ENCODE results near the gene METTL26.

Gene METTL26

DNA sequence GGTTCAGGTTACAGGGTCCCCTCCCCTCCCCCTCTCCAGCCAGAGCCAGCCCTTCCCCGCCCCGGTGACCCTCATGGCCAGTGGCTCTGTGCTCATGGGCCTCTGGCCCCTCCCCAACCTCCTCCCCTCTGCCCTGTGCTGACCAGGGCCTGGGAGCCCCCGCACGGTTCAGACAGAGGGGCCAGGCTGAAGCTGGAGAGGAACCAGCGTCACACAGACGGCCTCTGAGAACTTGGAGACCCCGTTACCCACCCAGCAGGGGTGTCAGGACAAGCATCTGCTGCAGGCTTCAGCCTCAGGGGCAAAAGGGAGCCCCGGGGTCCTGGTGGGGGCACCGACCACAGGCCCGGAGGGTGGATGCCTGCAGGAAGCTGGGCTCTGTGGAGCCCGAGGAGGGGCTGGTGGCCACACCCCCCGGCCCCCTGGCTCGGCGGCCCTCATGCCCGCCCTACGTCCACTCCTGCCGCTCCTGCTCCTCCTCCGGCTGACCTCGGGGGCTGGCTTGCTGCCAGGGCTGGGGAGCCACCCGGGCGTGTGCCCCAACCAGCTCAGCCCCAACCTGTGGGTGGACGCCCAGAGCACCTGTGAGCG lies 5.2 kb downstream of the METTL26 start, which contains the start of gene WFIKKN1:
Gene WFIKKN1, plus strand, starts transcription at position 171 of the 591 bp plus-strand sequence. Its CDS starts 269 bp downstream, at position 440.
- H3K4me3 ChIP-seq (replicated peaks; ENCODE audit: low read depth, low read length), result no peak within 1 kb of the TSS
- DNase-seq (ENCODE audit: extremely low read depth, low read depth), result no peak
- TF ChIP-seq, protein P1, sequence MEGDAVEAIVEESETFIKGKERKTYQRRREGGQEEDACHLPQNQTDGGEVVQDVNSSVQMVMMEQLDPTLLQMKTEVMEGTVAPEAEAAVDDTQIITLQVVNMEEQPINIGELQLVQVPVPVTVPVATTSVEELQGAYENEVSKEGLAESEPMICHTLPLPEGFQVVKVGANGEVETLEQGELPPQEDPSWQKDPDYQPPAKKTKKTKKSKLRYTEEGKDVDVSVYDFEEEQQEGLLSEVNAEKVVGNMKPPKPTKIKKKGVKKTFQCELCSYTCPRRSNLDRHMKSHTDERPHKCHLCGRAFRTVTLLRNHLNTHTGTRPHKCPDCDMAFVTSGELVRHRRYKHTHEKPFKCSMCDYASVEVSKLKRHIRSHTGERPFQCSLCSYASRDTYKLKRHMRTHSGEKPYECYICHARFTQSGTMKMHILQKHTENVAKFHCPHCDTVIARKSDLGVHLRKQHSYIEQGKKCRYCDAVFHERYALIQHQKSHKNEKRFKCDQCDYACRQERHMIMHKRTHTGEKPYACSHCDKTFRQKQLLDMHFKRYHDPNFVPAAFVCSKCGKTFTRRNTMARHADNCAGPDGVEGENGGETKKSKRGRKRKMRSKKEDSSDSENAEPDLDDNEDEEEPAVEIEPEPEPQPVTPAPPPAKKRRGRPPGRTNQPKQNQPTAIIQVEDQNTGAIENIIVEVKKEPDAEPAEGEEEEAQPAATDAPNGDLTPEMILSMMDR (IDR thresholded peaks at IDR 0.05; ENCODE audit: low read depth, low read length, missing control alignments), result no peak

DNA sequence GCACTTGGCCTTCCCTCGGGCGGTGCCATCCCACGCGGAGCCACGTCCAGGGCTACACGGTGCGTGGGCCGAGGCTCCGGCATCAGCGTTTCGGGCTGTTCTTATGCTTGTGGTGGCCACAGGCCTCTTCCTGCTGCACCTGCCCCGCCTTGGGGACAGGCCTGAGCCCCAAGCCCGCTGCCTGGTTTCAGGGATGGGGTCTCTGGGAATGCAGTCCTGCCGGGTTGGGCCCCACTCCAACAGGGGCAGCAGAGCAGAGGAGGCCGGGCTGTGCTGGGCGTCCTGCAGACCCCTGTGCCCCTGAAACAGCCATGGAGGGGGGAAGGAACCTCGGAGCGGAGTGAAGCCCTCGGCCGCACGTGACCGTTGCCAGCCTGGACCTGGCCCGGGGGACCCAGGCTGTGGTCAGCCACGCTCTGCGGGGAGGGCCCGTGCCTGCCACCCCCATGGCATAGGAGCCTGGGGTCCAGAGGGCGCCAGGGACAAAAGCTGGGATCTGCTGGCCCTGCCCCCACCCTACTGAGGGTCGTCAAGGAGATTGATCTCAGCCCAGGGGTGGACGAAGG lies 5.8 kb downstream of the METTL26 start:
- no peak overlapping the region for H3K4me3 ChIP-seq (replicated peaks; ENCODE audit: low read depth, low read length)
- TF ChIP-seq, protein P1 (IDR thresholded peaks at IDR 0.05; ENCODE audit: low read depth, low read length, missing control alignments), result no peak
- DNase-seq (ENCODE audit: extremely low read depth, low read depth), result no peak

DNA sequence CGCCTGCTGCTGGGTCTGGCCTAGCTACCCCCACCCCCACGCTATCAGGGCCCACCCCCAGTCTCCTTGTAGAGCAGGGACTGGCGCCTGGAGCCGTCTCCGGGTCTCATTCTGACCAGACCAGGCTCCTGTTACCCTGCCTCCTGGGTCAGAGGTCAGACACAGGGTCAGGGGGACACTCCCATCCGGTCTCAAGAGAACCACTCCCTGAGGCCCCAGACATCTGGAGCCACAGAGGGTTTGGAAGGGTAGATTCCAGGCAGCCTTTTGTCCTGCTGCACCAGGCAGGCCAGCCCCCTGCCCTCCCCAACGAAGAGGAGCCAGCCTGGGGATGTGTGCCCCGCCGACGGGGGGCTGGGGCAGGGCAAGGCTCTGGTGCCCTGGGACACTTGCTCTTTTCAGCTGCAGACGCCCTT lies 6.3 kb downstream of the METTL26 start:
- no peak for DNase-seq (ENCODE audit: extremely low read depth, low read depth)
- H3K4me3 ChIP-seq (replicated peaks; ENCODE audit: low read depth, low read length), result no peak overlapping the region
- TF ChIP-seq, protein P1 (IDR thresholded peaks at IDR 0.05; ENCODE audit: low read depth, low read length, missing control alignments), result no peak

DNA sequence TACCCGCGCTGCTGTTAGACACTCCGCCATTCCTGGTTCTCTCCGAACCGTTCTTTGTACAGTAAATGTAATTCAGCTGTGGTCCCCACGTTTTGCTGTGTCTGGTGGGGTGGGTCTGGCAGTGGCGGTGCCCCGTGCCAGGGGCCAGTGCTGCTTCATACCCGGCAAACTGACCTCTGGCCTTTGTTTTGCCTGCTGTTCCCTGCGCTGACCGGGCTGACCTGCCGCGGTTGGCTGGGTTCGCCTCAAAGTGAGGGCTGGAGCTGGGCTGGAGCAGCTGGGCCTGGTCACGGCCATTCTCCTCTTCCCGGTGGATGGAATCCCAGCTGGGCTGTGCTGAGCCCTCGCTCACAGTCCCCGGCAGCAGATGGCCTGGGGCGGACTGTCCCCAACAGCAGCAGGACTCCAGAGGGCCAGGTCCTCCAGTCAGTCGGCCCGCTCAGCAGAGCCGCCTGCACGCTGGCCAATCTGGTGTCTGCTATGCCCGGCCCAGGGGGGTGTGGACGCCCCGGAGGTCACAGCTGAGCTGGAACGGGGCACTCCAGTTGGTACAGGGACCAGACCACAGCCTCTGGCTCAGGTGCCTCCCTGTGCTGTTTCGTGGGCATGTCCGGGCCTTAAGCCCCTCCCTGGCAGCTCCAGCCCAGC lies 6.8 kb downstream of the METTL26 start:
- no peak for DNase-seq (ENCODE audit: extremely low read depth, low read depth)
- TF ChIP-seq, protein P1 (IDR thresholded peaks at IDR 0.05; ENCODE audit: low read depth, low read length, missing control alignments), result no peak
- no peak overlapping the region for H3K4me3 ChIP-seq (replicated peaks; ENCODE audit: low read depth, low read length)

DNA sequence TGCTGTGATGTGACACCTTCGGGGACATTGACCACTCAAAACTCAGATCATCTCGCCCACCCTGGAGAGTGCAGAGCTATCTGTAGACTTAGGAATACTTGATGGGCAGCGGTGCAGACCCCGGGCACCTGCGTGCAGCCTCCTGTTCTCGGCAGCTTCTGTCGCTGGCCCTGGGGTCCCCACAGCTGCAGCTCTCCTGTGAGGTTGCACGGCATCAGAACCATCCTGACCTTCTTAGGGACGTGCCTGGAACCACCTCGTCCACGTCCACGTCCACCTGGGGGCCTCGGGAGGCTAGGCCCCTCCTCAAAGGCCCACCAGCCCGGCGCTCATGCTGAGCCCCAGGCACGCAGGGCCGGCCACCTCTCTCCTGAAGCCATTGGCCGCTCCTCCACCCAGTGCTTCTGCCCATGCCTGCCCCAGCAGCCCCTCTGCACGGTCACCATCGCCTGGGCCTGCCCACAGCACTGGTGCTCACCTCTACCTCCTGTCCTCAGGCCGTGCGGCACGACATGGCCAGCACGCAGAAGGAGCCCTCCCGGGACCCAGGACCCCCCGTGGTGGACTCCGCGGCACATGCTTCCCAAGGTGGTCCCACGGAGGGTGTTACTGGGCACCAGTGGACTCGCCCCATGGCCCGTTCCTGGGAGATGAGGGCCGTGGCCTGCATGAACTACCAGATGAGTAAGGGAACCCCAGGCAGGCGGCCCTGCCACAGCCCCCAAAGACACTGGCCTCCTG lies 7.6 kb downstream of the METTL26 start:
- no peak overlapping the region for H3K4me3 ChIP-seq (replicated peaks; ENCODE audit: low read depth, low read length)
- DNase-seq (ENCODE audit: extremely low read depth, low read depth), result no peak
- TF ChIP-seq, protein P1 (IDR thresholded peaks at IDR 0.05; ENCODE audit: low read depth, low read length, missing control alignments), result no peak

DNA sequence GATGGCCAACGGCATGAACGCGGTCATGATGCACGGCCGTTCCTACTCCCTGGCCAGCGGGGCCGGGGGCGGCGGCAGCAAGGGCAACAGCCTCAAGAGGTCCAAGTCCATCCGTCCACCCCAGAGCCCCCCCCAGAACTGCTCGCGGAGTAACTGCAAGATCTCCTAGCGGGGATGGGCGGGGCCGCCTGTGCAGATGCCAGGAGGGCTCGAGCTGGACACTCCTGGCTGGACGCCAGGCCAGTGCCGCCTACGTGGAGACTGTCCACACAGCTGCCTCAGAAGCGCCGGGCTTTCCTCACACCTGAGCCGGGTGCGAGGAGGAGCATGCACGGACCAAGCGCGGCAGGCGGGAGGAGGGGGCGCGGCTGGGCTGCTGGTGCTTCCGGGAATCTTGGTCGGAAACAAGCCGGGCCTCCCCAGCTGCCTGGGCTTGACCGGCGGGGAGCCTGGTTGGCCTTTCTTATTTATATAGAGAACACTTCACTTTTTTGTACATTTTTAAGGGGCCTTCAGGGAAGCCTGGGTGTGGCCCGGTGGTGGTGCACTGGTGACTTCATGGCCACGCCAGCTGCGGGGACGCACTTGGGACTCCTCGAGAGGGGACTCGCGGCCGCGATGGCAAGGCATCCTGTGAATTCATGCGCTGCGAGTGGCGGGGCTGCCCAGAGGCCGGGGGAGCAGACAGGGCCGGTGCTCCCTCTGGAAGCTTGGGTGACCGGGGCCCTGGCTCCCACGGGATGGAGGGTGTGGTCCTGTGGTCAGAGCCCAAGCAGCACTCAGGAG lies 8.5 kb downstream of the METTL26 start:
- TF ChIP-seq, protein P1 (IDR thresholded peaks at IDR 0.05; ENCODE audit: low read depth, low read length, missing control alignments), result no peak
- DNase-seq (ENCODE audit: extremely low read depth, low read depth), result no peak
- H3K4me3 ChIP-seq (replicated peaks; ENCODE audit: low read depth, low read length), result no peak overlapping the region
